ENCODE results near the gene AP5Z1.

Gene AP5Z1

DNA sequence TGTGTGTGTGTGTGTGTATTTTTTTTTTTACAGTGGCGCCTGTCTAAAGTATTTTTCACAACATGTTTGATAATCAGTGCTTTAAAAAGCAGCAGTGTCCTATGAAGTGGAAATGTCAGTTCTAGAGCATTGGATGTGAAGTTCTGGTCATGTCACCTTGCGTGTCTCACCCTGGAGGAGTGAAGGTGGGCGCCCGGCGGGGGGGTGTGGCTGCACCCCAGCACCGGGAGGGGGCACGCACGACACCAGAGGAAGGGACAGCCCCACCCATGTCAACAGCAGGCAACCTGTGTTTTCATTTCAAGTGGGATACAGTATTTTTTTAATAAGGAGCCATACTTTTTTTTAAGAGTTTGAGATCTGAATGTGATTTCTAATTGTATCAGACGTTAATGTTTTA is 4.5 kb upstream of the AP5Z1 start:
- Histone ChIP-seq H3K4me3 (ENCODE audit: low read depth in 1 of 2, low read length in 2 of 2) (no peak overlapping the region), H3K27ac (ENCODE audit: low read length) (no peak overlapping the region), H3K79me2 (ENCODE audit: insufficient read depth, low read length) (peaks cover 8% of the 10 kb centered on the region), H4K20me1 (ENCODE audit: insufficient read depth, low read length) (peaks cover 11% of the 10 kb centered on the region), H3K9ac (ENCODE audit: low read depth, low read length) (no peak overlapping the region), H3K27me3 (ENCODE audit: insufficient read depth, low read length, poor library complexity) (no peaks in the 10 kb centered on the region), H3K4me2 (ENCODE audit: insufficient read depth, low read length) (no peak overlapping the region), H3K4me1 (ENCODE audit: insufficient read depth, low read length) (peaks cover 14% of the 10 kb centered on the region), H3K9me3 (ENCODE audit: insufficient read depth, low read length, severe bottlenecking) (no peaks in the 10 kb centered on the region), H3K36me3 (ENCODE audit: insufficient read depth, low read length) (peaks cover 11% of the 10 kb centered on the region), H2AFZ (ENCODE audit: low read depth, low read length) (no peak overlapping the region)
- DNase-seq, result no peak
- TF ChIP-seq EZH2 (IDR thresholded peaks at IDR 0.05; ENCODE audit: borderline replicate concordance, low read depth, low read length, severe bottlenecking), result no peak
- TF ChIP-seq, protein P1, sequence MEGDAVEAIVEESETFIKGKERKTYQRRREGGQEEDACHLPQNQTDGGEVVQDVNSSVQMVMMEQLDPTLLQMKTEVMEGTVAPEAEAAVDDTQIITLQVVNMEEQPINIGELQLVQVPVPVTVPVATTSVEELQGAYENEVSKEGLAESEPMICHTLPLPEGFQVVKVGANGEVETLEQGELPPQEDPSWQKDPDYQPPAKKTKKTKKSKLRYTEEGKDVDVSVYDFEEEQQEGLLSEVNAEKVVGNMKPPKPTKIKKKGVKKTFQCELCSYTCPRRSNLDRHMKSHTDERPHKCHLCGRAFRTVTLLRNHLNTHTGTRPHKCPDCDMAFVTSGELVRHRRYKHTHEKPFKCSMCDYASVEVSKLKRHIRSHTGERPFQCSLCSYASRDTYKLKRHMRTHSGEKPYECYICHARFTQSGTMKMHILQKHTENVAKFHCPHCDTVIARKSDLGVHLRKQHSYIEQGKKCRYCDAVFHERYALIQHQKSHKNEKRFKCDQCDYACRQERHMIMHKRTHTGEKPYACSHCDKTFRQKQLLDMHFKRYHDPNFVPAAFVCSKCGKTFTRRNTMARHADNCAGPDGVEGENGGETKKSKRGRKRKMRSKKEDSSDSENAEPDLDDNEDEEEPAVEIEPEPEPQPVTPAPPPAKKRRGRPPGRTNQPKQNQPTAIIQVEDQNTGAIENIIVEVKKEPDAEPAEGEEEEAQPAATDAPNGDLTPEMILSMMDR (IDR thresholded peaks at IDR 0.05; ENCODE audit: borderline replicate concordance, extremely low read depth, low read length, poor library complexity, severe bottlenecking), result no peak
- ATAC-seq (ENCODE audit: insufficient read depth, low read depth), result no peak

DNA sequence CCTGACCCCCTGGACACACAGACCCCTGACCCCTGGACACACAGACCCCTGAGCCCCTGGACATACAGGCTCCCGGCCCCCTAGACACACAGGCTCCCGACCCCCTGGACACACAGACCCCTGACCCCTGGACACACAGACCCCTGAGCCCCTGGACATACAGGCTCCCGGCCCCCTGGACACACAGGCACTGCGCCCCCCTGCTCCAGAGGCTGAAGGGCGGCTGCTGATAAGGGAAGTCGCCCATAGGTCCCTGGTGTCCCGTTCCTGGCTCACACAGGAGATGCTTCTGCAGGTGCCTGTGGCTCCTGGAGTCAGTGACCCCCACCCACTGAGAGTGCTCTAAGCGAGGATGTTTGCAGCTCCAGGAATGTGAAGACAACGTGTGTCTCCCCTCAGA is 3.7 kb upstream of the AP5Z1 start:
- no peak for ATAC-seq (ENCODE audit: insufficient read depth, low read depth)
- no peak for DNase-seq

DNA sequence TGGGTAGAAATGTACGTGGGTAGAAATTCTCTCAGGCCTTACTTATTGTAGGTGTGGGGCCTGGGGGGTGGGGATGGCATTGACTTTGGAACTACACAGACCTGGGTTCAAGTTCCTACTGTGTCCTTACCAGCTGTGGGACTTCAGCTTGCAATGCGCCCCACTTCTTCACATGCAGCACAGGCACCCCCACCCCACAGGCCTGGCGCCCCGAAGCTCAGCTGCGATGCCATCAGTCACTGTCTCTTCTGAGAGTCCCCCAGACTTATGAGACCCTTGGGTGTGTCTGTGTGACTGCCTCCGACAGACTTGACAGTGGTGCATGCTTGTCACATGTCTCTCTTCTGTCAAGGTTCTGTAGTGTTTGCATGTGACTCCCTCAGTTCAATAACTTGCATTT is 3.1 kb upstream of the AP5Z1 start:
- no peaks in the 10 kb centered on the region for H3K27me3 ChIP-seq (ENCODE audit: insufficient read depth, low read length, poor library complexity)
- H4K20me1 ChIP-seq (ENCODE audit: insufficient read depth, low read length), result peaks cover 9% of the 10 kb centered on the region; the same call in 1 of the 2 replicates
- no peak overlapping the region for H3K4me2 ChIP-seq (ENCODE audit: insufficient read depth, low read length)
- peaks cover 26% of the 10 kb centered on the region for H3K4me1 ChIP-seq (ENCODE audit: insufficient read depth, low read length)
- H3K9ac ChIP-seq (ENCODE audit: low read depth, low read length), result no peak overlapping the region
- peaks cover 22% of the 10 kb centered on the region for H3K79me2 ChIP-seq (ENCODE audit: insufficient read depth, low read length)
- H3K4me3 ChIP-seq (ENCODE audit: low read depth in 1 of 2, low read length in 2 of 2), result no peak overlapping the region
- TF ChIP-seq, protein P1 (IDR thresholded peaks at IDR 0.05; ENCODE audit: borderline replicate concordance, extremely low read depth, low read length, poor library complexity, severe bottlenecking), result no peak
- TF ChIP-seq EZH2 (IDR thresholded peaks at IDR 0.05; ENCODE audit: borderline replicate concordance, low read depth, low read length, severe bottlenecking), result no peak
- no peak for ATAC-seq (ENCODE audit: insufficient read depth, low read depth)
- DNase-seq, result no peak
- H3K27ac ChIP-seq (ENCODE audit: low read length), result no peak overlapping the region
- no peak overlapping the region for H2AFZ ChIP-seq (ENCODE audit: low read depth, low read length)
- H3K36me3 ChIP-seq (ENCODE audit: insufficient read depth, low read length), result peaks cover 10% of the 10 kb centered on the region
- H3K9me3 ChIP-seq (ENCODE audit: insufficient read depth, low read length, severe bottlenecking), result no peaks in the 10 kb centered on the region

More for the DNA sequence above, 3.7 kb upstream of the AP5Z1 start:
- Histone ChIP-seq H3K9me3 (ENCODE audit: insufficient read depth, low read length, severe bottlenecking) (no peaks in the 10 kb centered on the region), H3K27ac (ENCODE audit: low read length) (no peak overlapping the region), H4K20me1 (ENCODE audit: insufficient read depth, low read length) (peaks cover 9% of the 10 kb centered on the region; the same call in 1 of the 2 replicates), H3K4me1 (ENCODE audit: insufficient read depth, low read length) (peaks cover 22% of the 10 kb centered on the region), H3K36me3 (ENCODE audit: insufficient read depth, low read length) (peaks cover 6% of the 10 kb centered on the region), H3K4me3 (ENCODE audit: low read depth in 1 of 2, low read length in 2 of 2) (no peak overlapping the region), H3K79me2 (ENCODE audit: insufficient read depth, low read length) (peaks cover 17% of the 10 kb centered on the region), H3K4me2 (ENCODE audit: insufficient read depth, low read length) (no peak overlapping the region), H3K9ac (ENCODE audit: low read depth, low read length) (no peak overlapping the region), H3K27me3 (ENCODE audit: insufficient read depth, low read length, poor library complexity) (no peaks in the 10 kb centered on the region), H2AFZ (ENCODE audit: low read depth, low read length) (no peak overlapping the region)
- TF ChIP-seq, protein P1 (IDR thresholded peaks at IDR 0.05; ENCODE audit: borderline replicate concordance, extremely low read depth, low read length, poor library complexity, severe bottlenecking), result no peak
- no peak for TF ChIP-seq EZH2 (IDR thresholded peaks at IDR 0.05; ENCODE audit: borderline replicate concordance, low read depth, low read length, severe bottlenecking)

All from DND-41 (cell line).